Retina (tissue), 1 donor: ENCODE results near the gene POU6F2.
"Not testable (repeated sequence)": the region's sequence is repeated elsewhere in the genome, so short reads cannot be mapped to it uniquely, and the experiment has no call there.

Experiments used
- DNase-seq: peaks from one replicate; pipeline ENCODE4 v3.0.0-alpha.2; 2016

POU6F2 gene

GRCh38 chr7:39132306-39132705 is 154.6 kb downstream of the POU6F2 start:
- DNase-seq: no peak

GRCh38 chr7:39133088-39133487 is 155.4 kb downstream of the POU6F2 start:
- no peak for DNase-seq

- no peak for DNase-seq
Measured at GRCh38 chr7:39137480-39137879, 159.8 kb downstream of the POU6F2 start.

DNA sequence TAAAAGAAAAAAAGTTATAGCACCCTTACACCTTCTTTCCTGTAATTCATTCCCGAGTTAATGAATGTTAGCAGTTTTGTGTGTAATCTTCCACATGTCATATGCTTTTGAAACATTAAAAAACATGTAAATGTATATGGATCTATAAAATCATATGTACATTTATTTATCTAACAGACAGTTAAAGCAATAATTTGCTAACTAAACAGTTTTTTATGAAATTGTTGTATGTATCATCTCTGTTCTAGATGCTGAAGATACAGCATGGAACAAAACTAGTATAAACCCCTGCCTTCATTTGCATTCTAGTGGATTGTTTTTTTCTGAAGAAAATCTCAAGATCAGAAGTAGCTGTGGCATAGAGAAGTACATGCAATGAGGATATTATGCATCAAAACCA is 165.0 kb downstream of the POU6F2 start:
- DNase-seq: no peak

- DNase-seq: no peak
Measured at GRCh38 chr7:39144420-39144819, 166.7 kb downstream of the POU6F2 start.

GRCh38 chr7:39145283-39145682 is 167.6 kb downstream of the POU6F2 start:
- no peak for DNase-seq

DNA sequence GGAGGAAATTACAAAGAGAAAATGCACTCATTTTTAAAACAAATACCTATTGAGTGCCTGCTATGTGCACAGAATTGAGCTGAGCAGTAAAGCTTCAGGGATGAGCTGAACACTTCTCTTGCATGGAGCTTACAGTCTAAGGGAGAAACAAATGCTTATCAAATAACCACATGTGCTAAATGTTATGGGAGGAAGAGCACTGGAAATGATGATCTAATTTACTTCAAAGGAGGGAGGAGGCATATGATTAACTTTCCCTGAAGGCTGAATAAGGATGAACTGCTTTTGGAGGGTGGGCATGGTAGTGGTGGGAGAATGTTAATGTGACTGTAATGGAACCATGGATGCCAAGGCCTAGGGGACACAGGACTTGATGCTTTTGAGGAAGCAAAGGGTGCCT is 168.2 kb downstream of the POU6F2 start:
- DNase-seq: no peak

- DNase-seq: peak; percentile 34
Measured at GRCh38 chr7:39152701-39153100, 175.0 kb downstream of the POU6F2 start.

- DNase-seq: no peak
Measured at GRCh38 chr7:39153113-39153512, 175.4 kb downstream of the POU6F2 start.

DNA sequence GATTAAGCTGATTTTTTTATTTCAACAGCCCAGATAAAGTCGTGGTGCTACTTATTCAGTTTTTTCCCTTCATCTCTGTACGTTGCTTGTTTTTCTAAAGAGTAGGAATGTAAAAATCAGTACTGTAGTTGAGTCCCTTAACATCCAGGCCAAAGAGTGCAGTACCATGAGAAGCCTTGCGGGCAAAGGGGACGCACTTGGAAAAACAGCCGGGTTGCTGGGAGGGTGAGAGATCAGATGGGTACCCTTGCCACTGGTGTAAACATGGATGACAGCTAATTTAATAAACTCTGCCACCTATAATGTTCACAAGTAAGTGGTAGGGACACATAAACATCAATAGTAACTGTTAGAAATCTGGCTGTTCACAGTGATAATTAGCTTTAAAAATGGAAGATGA is 175.9 kb downstream of the POU6F2 start:
- no peak for DNase-seq

GRCh38 chr7:39154815-39155214 is 177.1 kb downstream of the POU6F2 start:
- no peak for DNase-seq

- DNase-seq: no peak
Measured at GRCh38 chr7:39158367-39158766, 180.7 kb downstream of the POU6F2 start.

- no peak for DNase-seq
Measured at GRCh38 chr7:39161903-39162302, 184.2 kb downstream of the POU6F2 start.

DNA sequence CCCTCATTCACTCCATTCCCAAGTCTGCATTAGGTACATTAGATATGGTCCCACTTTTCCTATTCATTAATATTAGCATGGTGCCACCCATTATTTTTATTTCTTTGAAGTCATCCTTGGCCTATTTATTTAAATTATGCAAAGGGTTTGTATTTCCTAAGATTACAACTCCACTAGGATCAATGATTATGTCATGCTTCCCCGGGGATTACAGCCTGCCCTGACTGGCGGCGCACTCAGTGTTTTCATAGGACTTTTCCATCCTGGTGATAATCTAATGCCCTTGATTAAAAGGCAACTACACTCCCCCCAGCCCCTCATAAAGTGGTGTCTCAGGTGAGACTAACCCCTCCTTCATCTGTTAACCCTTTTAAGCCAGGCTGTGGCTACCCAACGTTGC is 187.2 kb downstream of the POU6F2 start:
- no peak for DNase-seq

- no peak for DNase-seq
Measured at GRCh38 chr7:39168403-39169098, 190.8 kb downstream of the POU6F2 start.

- no peak for DNase-seq
Measured at GRCh38 chr7:39172137-39172536, 194.4 kb downstream of the POU6F2 start.

- DNase-seq: no peak
Measured at GRCh38 chr7:39181398-39181797, 203.7 kb downstream of the POU6F2 start.

GRCh38 chr7:39183796-39184195 is 206.1 kb downstream of the POU6F2 start:
- DNase-seq: no peak

- DNase-seq: no peak
Measured at GRCh38 chr7:39184391-39184790, 206.7 kb downstream of the POU6F2 start.

DNA sequence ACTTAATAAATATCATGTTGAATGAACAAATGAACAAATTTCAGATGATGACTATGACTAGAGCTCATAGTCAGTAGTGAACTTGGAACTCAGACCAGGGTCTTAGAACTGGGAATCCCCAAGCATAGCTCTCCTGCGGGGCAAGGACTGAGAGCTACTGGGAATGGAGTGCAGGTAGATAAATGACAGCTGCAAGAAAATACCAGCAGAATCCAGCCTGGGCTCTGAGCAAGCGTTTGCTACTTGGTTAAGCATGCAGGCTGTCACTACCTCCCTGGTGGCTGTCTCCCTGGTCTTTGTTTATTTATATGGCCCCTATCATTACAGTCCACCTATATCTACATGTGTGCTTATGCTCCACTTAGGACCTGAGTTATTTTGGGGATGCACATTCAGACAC is 208.4 kb downstream of the POU6F2 start:
- DNase-seq: peak; percentile 23

DNA sequence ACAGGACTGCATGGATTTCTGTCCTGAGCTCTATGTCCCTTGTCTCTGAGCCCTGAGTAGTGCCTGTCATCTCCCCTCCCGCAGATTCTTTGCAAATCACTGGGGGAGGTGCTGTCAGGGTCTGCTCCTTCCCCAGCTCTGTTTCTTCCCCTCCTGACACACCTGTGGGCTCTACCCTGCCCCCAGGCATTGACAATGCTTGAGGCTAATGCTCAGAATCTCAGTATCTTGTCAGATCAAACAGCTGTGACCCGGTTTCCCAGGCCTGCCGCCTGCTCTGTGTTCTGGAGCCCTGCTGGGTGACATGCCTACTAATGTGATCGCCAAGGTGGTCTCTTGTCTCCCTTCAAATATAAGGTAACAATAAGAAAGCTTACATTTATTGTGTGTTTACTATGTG is 209.0 kb downstream of the POU6F2 start:
- DNase-seq: peak; percentile 52

DNA sequence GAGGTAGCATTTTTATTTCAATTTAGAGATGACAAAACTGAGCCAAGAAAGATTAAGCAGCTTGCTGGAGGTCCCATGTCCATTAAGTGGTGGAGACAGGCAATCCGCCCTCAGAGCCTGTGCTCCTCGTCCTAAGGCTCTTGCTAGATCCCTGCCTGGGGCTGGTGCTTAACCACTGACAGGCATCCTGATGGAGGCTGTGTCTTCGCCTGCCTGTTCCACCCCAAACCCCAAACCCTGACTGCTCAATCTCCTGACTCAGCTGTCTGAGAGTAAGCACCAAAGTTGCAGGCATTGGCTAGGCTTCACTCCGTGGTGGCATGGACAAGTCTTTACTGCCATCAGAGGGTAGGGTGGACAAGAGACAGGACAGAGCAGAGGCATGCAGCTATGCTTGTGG is 209.4 kb downstream of the POU6F2 start:
- peak; percentile 43 for DNase-seq

DNA sequence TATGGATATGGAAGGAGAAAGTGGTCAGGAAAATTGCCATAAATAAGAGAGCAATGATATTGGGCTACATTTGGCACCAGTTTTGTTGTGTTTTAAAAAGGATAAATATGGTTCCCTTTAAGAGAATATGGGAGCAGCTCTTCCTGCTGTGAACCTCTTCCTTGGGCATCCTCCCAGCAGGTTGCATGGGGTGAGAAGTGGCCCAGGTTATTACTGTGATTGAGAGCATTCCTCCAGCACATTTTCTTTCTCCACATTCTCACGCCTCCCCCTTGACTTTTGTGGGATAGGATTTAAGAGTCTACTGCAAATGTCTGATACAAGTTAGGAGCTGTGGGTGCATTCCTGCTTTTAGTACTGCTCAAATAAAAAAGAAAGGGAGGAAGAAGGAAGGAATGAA is 214.8 kb downstream of the POU6F2 start:
- DNase-seq: no peak

DNA sequence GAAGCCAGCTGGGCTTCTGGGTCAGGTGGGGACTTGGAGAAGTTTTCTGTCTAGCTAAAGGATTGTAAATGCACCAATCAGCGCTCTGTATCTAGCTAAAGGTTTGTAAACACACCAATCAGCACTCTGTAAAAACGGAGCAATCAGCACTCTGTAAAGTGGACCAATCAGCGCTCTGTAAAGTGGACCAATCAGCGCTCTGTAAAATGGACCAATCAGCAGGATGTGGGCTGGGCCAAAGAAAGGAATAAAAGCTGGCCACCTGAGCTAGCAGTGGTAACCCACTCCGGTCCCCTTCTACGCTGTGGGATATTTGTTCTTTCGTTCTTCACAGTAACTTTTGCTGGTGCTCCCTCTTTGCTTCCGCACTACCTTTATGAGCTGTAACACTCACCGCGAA is 216.7 kb downstream of the POU6F2 start:
- not testable (repeated sequence) for DNase-seq

GRCh38 chr7:39195967-39196366 is 218.3 kb downstream of the POU6F2 start:
- DNase-seq: no peak
